GM12874 (cell line): Measurements from ENCODE around the gene SLPI.

Experiments used
- CTCF ChIP-seq: IDR thresholded peaks from 2 replicates; pipeline ENCODE4 v1.5.1; 2011; ENCODE audit warnings: low read depth, mild to moderate bottlenecking, control low read depth, low read length, moderate library complexity; ENCODE audit not compliant: insufficient read depth

SLPI gene

GRCh38 chr20:45212836-45213235 lies 41.5 kb downstream of the SLPI start:
- no peak for TF ChIP-seq CTCF

GRCh38 chr20:45211569-45212474 lies 42.5 kb downstream of the SLPI start:
- no peak for TF ChIP-seq CTCF

GRCh38 chr20:45209924-45210323 lies 44.4 kb downstream of the SLPI start:
- TF ChIP-seq CTCF = no peak

- TF ChIP-seq CTCF = no peak
These were observed 47.6 kb downstream of the SLPI start, which contains the start of gene SEMG1 for GRCh38 chr20:45206725-45207124. SEMG1 (plus strand) TSS chr20:45207033; CDS start chr20:45207054, 21 bp downstream.
